GM19023 (cell line): ENCODE data around the gene ADGRG4.

ENCODE experiments used
- ATAC-seq: cut with Tn5 transposase; IDR thresholded peaks from one replicate; pipeline ENCODE4 v1.9.1; 2021; ENCODE audit warnings: mild to moderate bottlenecking, moderate library complexity; ENCODE audit not compliant: unreplicated experiment

ADGRG4 gene

GRCh38 chrX:136292656-136293055 is 8.1 kb upstream of the ADGRG4 start:
- ATAC-seq: no peak

- ATAC-seq: no peak
These were observed 5.4 kb upstream of the ADGRG4 start for GRCh38 chrX:136295380-136295779.

DNA sequence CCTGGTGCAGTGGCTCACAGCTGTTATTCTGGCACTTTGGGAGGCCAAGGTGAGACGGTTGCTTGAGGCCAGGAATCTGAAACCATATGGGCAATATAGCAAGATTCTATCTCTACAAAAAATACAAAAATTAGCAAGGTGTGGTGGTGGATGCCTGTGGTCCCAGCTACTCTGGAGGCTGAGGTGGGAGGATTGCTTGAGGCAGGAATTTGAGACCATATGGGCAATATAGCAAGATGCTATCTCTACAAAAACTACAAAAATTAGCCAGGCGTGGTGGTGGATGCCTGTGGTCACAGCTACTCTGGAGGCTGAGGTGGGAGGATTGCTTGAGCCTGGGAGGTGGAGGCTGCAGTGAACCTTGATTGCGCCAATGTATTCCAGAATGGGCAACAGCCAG is 2.3 kb downstream of the ADGRG4 start:
- ATAC-seq: no peak

DNA sequence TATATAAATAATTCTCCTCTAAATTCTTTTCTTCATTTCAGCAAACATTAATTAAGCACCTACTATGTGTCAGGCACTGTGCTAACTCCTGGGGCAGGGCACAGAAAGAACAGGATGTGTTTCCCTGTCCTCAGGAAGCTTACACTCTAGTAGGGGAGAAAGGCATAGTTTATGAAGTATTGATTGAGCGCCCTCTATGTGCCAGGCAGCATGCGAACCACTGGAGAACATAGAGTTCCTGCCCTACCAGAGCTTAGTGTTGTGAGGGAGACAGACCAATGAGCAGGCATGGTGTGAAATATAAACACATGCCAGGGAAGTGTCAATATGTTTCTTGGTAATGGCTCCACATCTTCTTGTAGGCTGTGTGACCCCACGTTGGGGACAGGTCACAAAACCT is 3.7 kb downstream of the ADGRG4 start:
- ATAC-seq: no peak

- no peak for ATAC-seq
These were observed 5.4 kb downstream of the ADGRG4 start for GRCh38 chrX:136306182-136306581.

GRCh38 chrX:136307471-136307870 is 6.7 kb downstream of the ADGRG4 start:
- ATAC-seq: no peak

DNA sequence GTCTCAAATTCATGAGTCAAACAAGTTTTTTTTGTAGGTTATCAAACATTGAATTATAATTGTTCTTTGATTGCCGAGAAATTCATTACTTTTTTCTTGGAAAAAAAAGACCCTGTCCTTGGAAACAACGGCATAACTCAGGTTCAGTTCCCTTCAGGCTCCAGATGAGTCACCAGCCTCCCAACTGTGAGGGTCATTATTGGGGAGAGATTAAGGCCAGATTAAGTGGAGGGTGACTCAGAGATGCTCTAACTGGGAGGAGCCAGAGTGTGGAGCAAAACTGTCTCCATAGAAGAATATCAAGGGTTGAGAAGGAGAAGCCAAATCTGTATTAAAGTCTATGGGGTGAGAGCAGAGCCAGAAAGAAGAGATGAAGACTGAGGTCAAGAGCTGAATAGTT is 9.6 kb downstream of the ADGRG4 start:
- ATAC-seq: no peak

- ATAC-seq: no peak
These were observed 17.4 kb downstream of the ADGRG4 start for GRCh38 chrX:136318156-136318555.

DNA sequence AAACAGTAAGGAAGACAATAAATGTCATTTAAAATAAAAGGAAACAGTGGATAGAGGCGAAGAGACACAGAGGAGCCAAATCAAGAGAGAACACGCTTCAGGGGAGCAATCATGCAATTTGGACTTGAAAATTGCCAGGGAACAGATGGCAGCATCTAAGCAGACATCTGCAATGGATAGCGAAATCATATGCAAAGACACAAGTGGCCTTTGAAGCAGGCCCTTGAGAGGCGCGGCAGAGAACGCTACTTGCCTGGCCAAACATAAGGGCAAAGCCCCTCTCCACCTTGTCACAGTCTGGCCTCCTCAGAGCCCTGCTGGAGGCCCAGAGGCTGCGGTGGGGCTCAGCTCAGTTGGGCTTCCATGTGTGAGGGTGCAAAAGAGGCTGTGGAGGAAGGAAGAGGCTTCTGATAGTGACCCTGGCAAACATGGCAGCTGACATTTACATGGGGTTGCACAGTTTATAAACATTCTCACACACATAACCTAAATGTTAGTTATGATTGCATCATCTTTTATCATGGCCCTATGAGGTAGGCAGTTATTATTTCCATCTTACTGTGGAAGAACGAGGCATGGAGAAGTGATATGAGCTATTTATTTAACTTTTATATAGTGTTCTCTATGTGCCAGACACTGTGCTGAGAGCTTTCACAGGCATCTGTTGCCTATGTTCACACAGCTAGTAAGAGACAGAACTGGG is 18.3 kb downstream of the ADGRG4 start:
- ATAC-seq: no peak

DNA sequence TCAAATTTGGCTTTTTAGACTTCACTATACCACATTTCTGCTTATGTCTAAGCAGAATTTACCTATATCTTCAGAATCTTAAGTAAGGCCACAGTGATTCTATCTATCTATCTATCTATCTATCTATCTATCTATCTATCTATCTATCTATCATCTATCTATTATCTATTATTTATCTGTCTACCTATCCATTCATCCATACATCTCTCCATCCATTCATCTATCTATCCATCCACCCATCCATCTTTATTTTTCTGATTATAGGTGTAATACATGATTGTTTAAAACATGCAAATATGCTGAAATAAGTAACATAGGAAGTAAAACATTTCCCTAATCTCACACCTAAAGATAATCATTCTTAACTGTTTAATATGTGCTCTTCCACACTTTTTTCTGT is 18.8 kb downstream of the ADGRG4 start:
- no peak for ATAC-seq

- ATAC-seq: no peak
These were observed 20.8 kb downstream of the ADGRG4 start for GRCh38 chrX:136321532-136321931.

DNA sequence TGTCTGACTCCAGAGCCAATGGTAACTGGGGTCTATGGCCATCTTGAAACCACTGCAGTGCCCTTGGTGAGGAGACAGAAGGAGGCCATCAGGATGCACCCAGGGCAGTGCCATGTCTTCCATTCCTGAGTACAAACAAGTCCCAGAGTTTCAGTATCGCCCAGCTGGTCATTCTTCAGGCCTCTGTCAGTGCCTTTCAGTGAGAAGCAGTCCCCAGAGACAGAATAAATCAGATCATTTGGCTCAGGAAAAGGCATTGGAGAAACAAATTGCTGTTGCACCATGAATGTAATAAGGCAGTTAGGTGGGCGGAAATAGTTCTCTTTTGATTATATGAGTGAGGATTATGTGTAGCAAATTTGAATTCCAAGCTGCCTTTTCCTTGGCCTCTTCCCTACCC is 21.3 kb downstream of the ADGRG4 start:
- ATAC-seq: no peak

DNA sequence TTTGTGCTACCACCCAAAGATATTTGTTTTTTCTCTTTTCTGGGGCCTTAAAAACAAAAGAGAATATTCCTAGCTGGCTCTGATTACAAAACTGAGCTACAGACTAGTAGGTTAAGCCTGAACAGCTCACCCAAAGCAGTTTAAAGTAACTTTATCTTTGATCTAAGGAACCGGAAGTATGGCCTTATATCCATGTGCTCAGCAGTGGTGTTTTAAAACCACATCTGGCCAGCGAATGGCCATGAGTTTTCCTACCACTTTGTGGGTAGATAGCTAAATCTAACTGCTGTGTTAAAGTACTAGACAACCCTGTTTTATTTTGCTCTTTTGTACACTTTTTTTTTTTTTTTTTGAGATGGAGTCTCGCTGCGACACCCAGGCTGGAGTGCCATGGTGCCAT is 24.6 kb downstream of the ADGRG4 start:
- ATAC-seq: no peak

DNA sequence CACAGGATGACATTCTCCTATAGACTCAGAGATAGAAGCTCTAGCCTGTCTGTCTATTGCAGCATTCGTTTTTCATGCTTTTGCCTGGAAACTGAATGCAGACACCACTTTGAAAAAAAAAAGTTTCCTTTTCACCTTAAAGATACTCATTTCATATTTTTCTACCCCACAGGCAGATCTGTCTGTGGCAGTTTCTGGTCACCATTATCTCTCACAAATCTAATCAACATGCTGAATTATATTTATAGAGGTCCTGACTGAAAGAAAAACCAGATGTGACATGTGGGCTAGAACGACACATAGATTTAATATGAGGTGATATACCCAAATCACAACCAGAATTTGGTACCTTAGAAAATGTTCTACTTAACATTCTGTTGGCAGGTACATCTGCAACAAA is 28.2 kb downstream of the ADGRG4 start:
- ATAC-seq: no peak

- no peak for ATAC-seq
These were observed 35.9 kb downstream of the ADGRG4 start for GRCh38 chrX:136336623-136337022.

- no peak for ATAC-seq
These were observed 38.9 kb downstream of the ADGRG4 start for GRCh38 chrX:136339702-136340101.

DNA sequence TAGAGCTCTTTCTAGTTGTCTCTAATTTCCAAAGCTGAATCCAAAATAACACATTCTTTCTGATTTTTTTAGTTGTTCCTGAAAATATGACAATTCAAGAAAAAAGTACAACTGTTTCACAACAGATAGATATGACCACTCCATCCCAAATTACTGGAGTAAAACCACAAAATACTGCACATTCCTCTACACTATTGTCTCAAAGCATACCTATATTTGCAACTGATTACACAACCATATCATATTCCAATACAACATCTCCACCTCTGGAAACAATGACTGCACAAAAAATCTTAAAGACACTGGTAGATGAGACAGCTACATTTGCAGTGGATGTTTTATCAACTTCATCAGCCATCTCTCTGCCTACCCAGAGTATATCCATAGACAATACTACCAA is 43.6 kb downstream of the ADGRG4 start:
- ATAC-seq: no peak

DNA sequence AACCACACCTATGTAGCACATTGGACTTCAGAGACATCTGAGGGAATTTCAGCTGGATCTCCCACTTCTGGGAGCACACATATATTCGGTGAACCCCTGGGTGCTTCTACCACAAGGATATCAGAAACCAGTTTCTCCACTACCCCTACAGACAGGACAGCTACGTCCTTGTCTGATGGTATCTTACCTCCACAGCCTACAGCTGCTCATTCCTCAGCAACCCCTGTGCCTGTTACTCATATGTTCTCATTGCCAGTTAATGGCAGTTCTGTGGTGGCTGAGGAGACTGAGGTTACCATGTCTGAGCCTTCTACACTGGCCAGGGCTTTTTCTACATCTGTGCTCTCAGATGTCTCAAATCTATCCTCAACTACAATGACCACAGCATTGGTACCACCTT is 45.7 kb downstream of the ADGRG4 start:
- ATAC-seq: no peak

DNA sequence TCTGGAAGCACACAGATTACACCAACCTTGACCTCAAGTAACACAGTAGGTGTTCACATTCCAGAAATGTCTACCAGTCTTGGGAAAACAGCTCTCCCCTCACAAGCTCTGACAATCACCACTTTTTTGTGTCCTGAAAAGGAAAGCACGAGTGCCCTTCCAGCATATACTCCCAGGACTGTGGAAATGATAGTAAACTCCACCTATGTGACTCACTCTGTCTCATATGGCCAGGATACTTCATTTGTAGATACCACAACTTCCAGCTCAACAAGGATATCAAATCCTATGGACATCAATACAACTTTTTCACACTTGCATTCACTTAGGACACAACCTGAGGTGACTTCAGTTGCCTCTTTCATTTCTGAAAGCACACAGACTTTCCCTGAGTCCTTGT is 46.9 kb downstream of the ADGRG4 start:
- ATAC-seq: no peak

- no peak for ATAC-seq
These were observed 52.8 kb downstream of the ADGRG4 start for GRCh38 chrX:136353526-136354093.

DNA sequence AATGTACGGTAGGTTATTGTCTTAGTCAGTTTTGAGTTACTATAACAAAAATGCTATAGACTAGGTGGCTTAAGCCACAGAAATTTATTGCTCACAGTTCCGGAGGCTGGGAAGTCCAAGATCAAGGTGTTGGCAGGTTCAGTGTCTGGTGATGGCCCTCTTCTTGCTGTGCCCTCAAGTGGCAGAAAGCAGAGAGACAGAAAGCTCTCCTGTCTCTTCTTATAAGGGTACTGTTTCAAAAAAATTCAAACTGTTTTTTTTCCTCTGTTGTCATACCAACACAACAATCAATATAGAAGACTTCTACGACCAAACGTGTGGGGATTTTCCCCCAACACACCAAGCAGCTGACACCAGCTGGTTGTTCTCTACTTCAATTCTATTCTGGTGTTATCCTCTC is 53.4 kb downstream of the ADGRG4 start:
- ATAC-seq: no peak

GRCh38 chrX:136369377-136369776 is 68.6 kb downstream of the ADGRG4 start:
- no peak for ATAC-seq

GRCh38 chrX:136376713-136377112 is 76.0 kb downstream of the ADGRG4 start:
- no peak for ATAC-seq
